Body of pancreas (tissue), 4 donors: ENCODE data around the gene MAPK9. TPM values are rescaled to one million over a fixed set of nuclear protein-coding genes. Genes with fewer than 3 reads are reported as not detected.

Experiments
- ATAC-seq: fragments of 150-250 bp; one replicate; pipeline ENCODE4 v1.9.1; 2016
- DNase-seq, 4 donors: peaks; one replicate each; pipeline ENCODE4 v3.0.0-alpha.2; 2019
- H3K27ac ChIP-seq, 4 donors: fragments of 200-600 bp; sonication (generic); 1 replicate in 3 of 4; 2 replicates in 1 of 4; pipeline versions ENCODE4 v1.5.1 to v1.6.1; 2016 to 2019; ENCODE audit warnings: mild to moderate bottlenecking in 1 of 4, mixed read lengths in 1 of 4, moderate library complexity in 1 of 4
- H3K27me3 ChIP-seq, 2 donors: fragments of 200-600 bp; sonication (generic); one replicate each; pipeline ENCODE4 v1.6.0; 2016; ENCODE audit warnings: mild to moderate bottlenecking in 1 of 2
- H3K36me3 ChIP-seq, 2 donors: fragments of 200-600 bp; sonication (generic); replicated peaks in 1 of 2; 2 replicates each; pipeline ENCODE4 v1.5.1; 2016; ENCODE audit warnings: low read depth in 2 of 2; ENCODE audit not compliant: insufficient read depth in 1 of 2
- H3K4me1 ChIP-seq: fragments of 200-600 bp; sonication (generic); one replicate; pipeline ENCODE4 v1.6.0; 2016
- H3K4me3 ChIP-seq, 2 donors: fragments of 200-600 bp; sonication (generic); 1 replicate in 1 of 2; 2 replicates in 1 of 2; pipeline ENCODE4 v1.5.1; 2016 to 2019
- H3K9me3 ChIP-seq, 3 donors: fragments of 200-600 bp; sonication (generic); 1 replicate in 2 of 3; 2 replicates in 1 of 3; pipeline ENCODE4 v1.5.1; 2016
- POLR2A ChIP-seq, 3 donors: fragments of 450-650 bp; IDR thresholded peaks; one replicate each; pipeline ENCODE4 v1.6.1; 2016; ENCODE audit warnings: antibody characterized with exemption in 3 of 3, mild to moderate bottlenecking in 2 of 3
- WGBS, 2 donors: methylation state at CpG; one replicate each; pipeline ENCODE4 v1.1.5; 2017; 5-methylcytosine and 5-hydroxymethylcytosine counted together
- intact Hi-C: fragments of 100-400 bp; cut with DNase I; formaldehyde crosslinking; loops from one replicate; pipeline ENCODE4 v1.15.1; 2023
- total RNA-seq, 2 donors: library from RNA; depleted of rRNA; stranded (reverse); fragments of >200 nt; gene quantifications; one replicate each; pipeline ENCODE4 v1.1.0, GENCODE V29; 2016
- TF ChIP-seq, protein P1 (sequence below), 7 experiments: fragments of 450-650 bp in 4 of 7; fragments of 200-600 bp in 3 of 7; sonication (generic) in 3 of 7; IDR thresholded peaks; one replicate each; pipeline ENCODE4 v1.5.1; 2016 to 2019; ENCODE audit warnings: antibody characterized with exemption in 7 of 7

Gene MAPK9
- total RNA-seq, 2 donors from 2014 or later: 20.4 to 33.2 TPM

DNA sequence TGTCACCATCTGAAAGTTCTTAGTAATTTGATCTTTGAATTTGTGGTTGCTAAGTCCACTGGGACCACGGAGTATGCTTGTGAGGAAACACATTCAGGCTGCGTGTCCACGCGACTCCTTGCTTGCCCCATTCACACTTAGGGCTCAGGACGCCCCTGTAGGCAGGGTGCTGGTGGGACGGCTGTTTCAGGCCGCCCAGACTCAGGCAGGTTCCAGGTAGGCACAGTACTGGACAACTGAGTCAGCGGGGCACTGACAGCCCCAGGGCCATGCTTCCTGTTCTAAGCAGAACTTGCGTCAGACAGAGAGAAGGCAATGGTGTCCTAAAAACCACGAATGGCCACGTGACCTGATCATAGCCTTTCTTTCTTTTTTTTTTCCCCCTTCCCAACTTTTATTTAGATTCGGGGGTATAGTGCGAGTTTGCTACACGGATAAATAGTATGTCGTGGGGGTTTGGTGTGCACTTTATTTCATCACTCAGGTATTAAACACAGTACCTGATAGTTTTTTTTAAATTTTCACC is 75.2 kb downstream of the MAPK9 start:
- no peak for TF ChIP-seq POLR2A (IDR thresholded peaks at IDR 0.05)
- TF ChIP-seq, protein P1, sequence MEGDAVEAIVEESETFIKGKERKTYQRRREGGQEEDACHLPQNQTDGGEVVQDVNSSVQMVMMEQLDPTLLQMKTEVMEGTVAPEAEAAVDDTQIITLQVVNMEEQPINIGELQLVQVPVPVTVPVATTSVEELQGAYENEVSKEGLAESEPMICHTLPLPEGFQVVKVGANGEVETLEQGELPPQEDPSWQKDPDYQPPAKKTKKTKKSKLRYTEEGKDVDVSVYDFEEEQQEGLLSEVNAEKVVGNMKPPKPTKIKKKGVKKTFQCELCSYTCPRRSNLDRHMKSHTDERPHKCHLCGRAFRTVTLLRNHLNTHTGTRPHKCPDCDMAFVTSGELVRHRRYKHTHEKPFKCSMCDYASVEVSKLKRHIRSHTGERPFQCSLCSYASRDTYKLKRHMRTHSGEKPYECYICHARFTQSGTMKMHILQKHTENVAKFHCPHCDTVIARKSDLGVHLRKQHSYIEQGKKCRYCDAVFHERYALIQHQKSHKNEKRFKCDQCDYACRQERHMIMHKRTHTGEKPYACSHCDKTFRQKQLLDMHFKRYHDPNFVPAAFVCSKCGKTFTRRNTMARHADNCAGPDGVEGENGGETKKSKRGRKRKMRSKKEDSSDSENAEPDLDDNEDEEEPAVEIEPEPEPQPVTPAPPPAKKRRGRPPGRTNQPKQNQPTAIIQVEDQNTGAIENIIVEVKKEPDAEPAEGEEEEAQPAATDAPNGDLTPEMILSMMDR (IDR thresholded peaks at IDR 0.05): no peak
- no peak for ATAC-seq
- Histone ChIP-seq H3K9me3 (peaks cover 0 to 31% (median 0%) of the 10 kb centered on the region in 3 donors), H3K36me3 (no peaks in the 10 kb centered on the region), H3K27ac (no peak overlapping the region), H3K4me3 (no peak overlapping the region), H3K4me1 (no peaks in the 10 kb centered on the region), H3K27me3 (no peaks in the 10 kb centered on the region)
- DNase-seq: no peak
- 87 to 93% methylated on average over 13 to 15 of the region's 15 CpGs for WGBS, 2 donors
- intact Hi-C loops: no loop called here

DNA sequence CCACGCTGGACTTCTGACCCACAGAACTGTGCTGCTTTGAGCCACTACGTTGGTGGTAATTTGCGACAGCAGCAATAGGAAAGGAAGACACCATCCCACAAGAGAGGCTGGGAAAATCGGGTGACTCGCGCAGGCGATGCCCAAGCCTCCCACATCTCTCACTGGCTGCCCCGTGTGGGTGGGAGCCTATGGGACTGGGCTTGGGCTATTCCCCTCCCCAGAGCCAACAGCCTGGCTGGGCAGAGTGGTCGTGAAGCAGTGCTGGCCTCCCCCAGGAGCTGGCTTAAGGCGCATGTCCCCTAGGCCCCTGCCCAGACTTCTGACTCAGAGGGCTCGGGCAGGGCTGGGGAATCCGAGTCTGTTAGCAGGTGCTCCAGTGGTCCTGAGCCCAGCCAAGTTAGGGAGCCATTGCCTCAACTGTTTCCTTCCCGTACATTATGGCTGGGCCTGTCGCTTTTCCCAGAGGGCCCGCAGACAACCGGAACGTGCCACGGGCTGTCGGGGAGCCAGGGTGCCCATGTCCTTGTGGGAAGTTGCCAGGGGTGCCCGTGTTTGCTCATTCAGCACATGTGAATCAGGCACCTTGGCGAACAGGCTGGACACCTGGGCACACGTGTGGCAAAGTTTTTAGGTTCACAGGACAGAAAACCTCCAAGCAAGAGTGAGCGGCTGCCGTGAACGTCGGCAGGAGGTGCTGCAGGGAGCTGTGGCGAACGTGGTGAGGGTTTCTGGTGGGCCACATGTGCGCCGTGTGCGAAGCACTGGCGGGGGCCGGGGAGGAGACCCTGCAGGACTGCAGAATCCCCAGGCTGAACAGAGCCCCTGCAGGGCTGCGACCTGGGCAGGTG is 75.9 kb downstream of the MAPK9 start:
- intact Hi-C loops: no loop called here
- DNase-seq (no peak), ATAC-seq (no peak)
- no peak overlapping the region for H3K27ac ChIP-seq
- whole genome bisulfite sequencing, 2 donors: 90 to 93% methylated on average over 24 to 34 of the region's 34 CpGs
- H3K27me3 ChIP-seq: no peaks in the 10 kb centered on the region
- no peaks in the 10 kb centered on the region for H3K4me1 ChIP-seq
- no peak overlapping the region for H3K4me3 ChIP-seq
- TF ChIP-seq POLR2A (IDR thresholded peaks at IDR 0.05): no peak
- TF ChIP-seq, protein P1 (IDR thresholded peaks at IDR 0.05): no peak
- no peaks in the 10 kb centered on the region for H3K36me3 ChIP-seq
- peaks cover 0 to 26% (median 0%) of the 10 kb centered on the region in 3 donors for H3K9me3 ChIP-seq

DNA sequence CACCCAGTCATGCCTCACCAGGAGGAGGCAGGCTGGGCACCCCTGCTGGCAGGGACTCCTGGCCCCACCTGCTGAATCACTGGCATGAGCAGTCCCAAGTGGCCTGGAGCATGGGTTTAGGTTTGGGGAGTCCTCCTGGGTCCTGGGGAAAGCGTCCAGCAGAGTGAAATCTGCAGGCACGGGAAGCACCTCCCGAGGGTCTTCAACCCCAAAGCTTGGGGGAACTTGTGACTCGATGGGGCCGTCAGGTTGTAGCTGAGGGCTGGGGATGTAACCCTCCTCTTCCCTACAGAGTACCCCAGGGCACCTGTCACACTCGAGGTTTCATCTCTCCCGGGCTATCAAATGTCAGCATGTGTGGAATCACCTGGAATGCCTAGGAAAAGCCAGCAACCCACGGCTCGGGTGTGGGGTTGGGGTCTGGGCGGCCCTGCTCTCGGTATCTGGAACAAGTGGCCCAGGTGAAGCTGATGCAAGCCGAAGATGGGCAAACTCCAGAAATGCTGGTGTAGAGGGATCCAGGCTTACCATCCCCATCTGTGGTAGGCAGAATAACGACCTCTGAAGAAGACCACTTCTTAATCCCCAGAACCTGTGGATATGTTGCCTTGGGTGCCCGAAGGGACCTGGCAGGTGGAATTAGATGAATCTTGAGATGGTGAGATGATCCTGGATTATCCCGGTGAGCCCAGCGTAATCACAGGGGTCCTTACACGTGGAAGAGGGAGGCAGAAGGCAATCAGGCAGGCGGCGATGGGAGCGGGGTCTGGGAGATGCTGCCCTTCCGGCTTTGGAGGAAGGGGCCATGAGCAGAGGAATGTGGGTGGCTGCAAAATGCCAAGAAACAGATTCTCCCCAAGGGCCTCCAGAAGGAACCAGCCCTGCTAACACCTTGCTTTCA is 76.8 kb downstream of the MAPK9 start:
- Histone ChIP-seq H3K4me3 (no peak overlapping the region), H3K36me3 (no peaks in the 10 kb centered on the region), H3K4me1 (no peaks in the 10 kb centered on the region), H3K27me3 (no peaks in the 10 kb centered on the region), H3K27ac (no peak overlapping the region), H3K9me3 (peaks cover 0 to 18% (median 0%) of the 10 kb centered on the region in 3 donors)
- 90 to 91% methylated on average over 17 to 21 of the region's 21 CpGs for WGBS, 2 donors
- no peak for ATAC-seq
- intact Hi-C loops: no loop called here
- TF ChIP-seq, protein P1 (IDR thresholded peaks at IDR 0.05): no peak
- TF ChIP-seq POLR2A (IDR thresholded peaks at IDR 0.05): no peak
- no peak for DNase-seq

DNA sequence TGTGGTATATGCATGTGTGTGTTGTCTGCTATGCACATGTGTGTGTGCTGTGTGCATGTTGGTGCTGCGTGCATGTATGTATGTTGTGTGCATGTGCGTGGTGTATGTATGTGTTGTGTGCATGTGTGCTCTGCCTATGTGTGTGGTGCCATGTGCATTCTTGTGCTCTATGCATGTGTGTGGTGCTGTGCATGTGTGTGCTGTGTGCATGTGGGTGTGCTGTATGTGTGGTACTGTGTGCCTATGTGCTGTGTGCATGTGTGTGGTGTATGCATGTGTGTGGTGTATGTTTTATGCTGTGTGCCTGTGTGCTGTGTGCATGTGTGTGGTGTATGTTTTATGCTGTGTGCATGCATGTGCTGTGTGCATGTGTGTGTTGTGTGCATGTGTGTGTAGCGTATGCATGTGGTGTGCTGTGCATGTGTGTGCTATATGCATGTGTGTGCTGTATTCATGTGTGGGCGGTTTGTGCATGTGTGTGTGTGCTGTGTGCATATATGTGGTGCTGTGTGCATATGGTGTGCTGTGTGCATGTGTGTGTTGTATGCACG is 78.2 kb downstream of the MAPK9 start:
- peaks cover 4% of the 10 kb centered on the region for H3K4me1 ChIP-seq
- no peaks in the 10 kb centered on the region for H3K27me3 ChIP-seq
- DNase-seq: no peak
- TF ChIP-seq, protein P1 (IDR thresholded peaks at IDR 0.05): no peak
- no peak for TF ChIP-seq POLR2A (IDR thresholded peaks at IDR 0.05)
- no peaks in the 10 kb centered on the region for H3K36me3 ChIP-seq
- 78 to 84% methylated on average over 5 of the region's 5 CpGs for WGBS, 2 donors
- intact Hi-C loops: no loop called here
- peaks cover 0 to 5% (median 0%) of the 10 kb centered on the region in 3 donors for H3K9me3 ChIP-seq
- H3K4me3 ChIP-seq: no peak overlapping the region
- no peak for ATAC-seq
- no peak overlapping the region for H3K27ac ChIP-seq
